A549 (cell line): ENCODE measurements around the gene PPP1R1B.

Experiments used
- CEBPB ChIP-seq, 2 experiments: fragments of >200 bp in 1 of 2; sonication (Bioruptor Twin) in 1 of 2; formaldehyde crosslinking in 1 of 2; IDR thresholded peaks; 2 replicates each; pipeline ENCODE4 v1.6.1; 2012 to 2016
- CHD2 ChIP-seq: fragments of 150-350 bp; IDR thresholded peaks from 2 replicates; pipeline ENCODE4 v1.6.1; 2014; ENCODE audit warnings: low read length; ENCODE audit not compliant: partially characterized antibody
- CHD4 ChIP-seq: fragments of 200-600 bp; sonication (generic); IDR thresholded peaks from 2 replicates; pipeline ENCODE4 v1.6.1; 2016; ENCODE audit warnings: antibody characterized with exemption, mild to moderate bottlenecking, borderline replicate concordance
- CTCF ChIP-seq: fragments of >200 bp; sonication (Bioruptor Twin); formaldehyde crosslinking; IDR thresholded peaks from 3 replicates; pipeline ENCODE4 v1.5.1; 2016
- ELK1 ChIP-seq: fragments of 150-350 bp; IDR thresholded peaks from 2 replicates; pipeline ENCODE4 v1.6.1; 2014; ENCODE audit warnings: low read depth, mild to moderate bottlenecking, low read length
- EP300 ChIP-seq, 2 experiments: fragments of >200 bp; sonication (Bioruptor Twin); formaldehyde crosslinking; IDR thresholded peaks; 2 replicates in 1 of 2; 3 replicates in 1 of 2; pipeline ENCODE4 v1.6.1; 2016 to 2017
- HDAC2 ChIP-seq: fragments of 200-600 bp; sonication (generic); IDR thresholded peaks from 2 replicates; pipeline ENCODE4 v1.6.1; 2016
- POLR2A ChIP-seq: IDR thresholded peaks from 2 replicates; pipeline ENCODE4 v1.6.1; 2012; ENCODE audit warnings: mild to moderate bottlenecking, low read length
- REST ChIP-seq: fragments of 200-600 bp; sonication (generic); IDR thresholded peaks from 2 replicates; pipeline ENCODE4 v1.6.1; 2016; ENCODE audit warnings: antibody characterized with exemption, mild to moderate bottlenecking, moderate library complexity
- USF2 ChIP-seq: fragments of 450-650 bp; IDR thresholded peaks from 2 replicates; pipeline ENCODE4 v1.6.1; 2014; ENCODE audit warnings: antibody characterized with exemption
- TF ChIP-seq, protein P1 (sequence below): IDR thresholded peaks from 2 replicates; pipeline ENCODE4 v1.6.1; 2012
- TF ChIP-seq, protein P2 (sequence below): fragments of 250-450 bp; sonication (Bioruptor Pico); IDR thresholded peaks from 2 replicates; pipeline ENCODE4 v1.5.0; 2021; ENCODE audit warnings: mild to moderate bottlenecking, moderate library complexity, borderline replicate concordance

GRCh38 chr17:39633570-39634183, 6.9 kb downstream of the PPP1R1B start:
- no peak for TF ChIP-seq EP300 (IDR thresholded peaks at IDR 0.05)
- TF ChIP-seq CTCF: no peak
- no peak for TF ChIP-seq CHD2
- no peak for TF ChIP-seq POLR2A
- no peak for TF ChIP-seq CEBPB (IDR thresholded peaks at IDR 0.05)
- TF ChIP-seq, protein P1, sequence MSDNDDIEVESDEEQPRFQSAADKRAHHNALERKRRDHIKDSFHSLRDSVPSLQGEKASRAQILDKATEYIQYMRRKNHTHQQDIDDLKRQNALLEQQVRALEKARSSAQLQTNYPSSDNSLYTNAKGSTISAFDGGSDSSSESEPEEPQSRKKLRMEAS: no peak
- TF ChIP-seq HDAC2: no peak
- TF ChIP-seq, protein P2, sequence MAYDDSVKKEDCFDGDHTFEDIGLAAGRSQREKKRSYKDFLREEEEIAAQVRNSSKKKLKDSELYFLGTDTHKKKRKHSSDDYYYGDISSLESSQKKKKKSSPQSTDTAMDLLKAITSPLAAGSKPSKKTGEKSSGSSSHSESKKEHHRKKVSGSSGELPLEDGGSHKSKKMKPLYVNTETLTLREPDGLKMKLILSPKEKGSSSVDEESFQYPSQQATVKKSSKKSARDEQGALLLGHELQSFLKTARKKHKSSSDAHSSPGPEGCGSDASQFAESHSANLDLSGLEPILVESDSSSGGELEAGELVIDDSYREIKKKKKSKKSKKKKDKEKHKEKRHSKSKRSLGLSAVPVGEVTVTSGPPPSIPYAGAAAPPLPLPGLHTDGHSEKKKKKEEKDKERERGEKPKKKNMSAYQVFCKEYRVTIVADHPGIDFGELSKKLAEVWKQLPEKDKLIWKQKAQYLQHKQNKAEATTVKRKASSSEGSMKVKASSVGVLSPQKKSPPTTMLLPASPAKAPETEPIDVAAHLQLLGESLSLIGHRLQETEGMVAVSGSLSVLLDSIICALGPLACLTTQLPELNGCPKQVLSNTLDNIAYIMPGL: no peak
- no peak for TF ChIP-seq REST
- no peak for TF ChIP-seq CHD4
- no peak for TF ChIP-seq USF2
- TF ChIP-seq ELK1: no peak
